Measurements from ENCODE around the gene MYH11.
"Not testable (repeated sequence)": the region's sequence is repeated elsewhere in the genome, so short reads cannot be mapped to it uniquely, and the experiment has no call there.

MYH11 gene

DNA sequence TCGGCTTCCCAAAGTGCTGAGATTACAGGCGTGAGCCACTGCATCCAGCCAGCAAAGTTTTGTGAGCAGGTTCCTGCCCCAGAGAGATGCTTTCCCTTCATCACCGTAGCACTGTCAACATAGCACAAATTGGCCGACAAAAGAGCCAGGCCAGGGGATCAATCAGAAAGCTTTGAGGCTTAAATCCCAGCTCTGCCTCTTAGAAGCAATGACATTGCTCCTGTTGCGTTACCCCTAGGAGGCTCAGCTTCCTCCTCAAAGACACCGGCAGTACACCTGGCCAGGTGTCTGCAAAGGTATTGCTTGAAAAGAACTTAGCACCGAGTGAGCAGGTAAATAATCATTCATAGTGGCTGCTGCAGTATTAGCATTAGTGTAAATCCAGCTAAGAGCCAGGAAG lies 120.3 kb downstream of the MYH11 start:
- H3K36me3 ChIP-seq: no peaks in the 10 kb centered on the region; the same call in 1 of the 2 replicates
- H3K27ac ChIP-seq: no peak overlapping the region
- TF ChIP-seq, protein P1, sequence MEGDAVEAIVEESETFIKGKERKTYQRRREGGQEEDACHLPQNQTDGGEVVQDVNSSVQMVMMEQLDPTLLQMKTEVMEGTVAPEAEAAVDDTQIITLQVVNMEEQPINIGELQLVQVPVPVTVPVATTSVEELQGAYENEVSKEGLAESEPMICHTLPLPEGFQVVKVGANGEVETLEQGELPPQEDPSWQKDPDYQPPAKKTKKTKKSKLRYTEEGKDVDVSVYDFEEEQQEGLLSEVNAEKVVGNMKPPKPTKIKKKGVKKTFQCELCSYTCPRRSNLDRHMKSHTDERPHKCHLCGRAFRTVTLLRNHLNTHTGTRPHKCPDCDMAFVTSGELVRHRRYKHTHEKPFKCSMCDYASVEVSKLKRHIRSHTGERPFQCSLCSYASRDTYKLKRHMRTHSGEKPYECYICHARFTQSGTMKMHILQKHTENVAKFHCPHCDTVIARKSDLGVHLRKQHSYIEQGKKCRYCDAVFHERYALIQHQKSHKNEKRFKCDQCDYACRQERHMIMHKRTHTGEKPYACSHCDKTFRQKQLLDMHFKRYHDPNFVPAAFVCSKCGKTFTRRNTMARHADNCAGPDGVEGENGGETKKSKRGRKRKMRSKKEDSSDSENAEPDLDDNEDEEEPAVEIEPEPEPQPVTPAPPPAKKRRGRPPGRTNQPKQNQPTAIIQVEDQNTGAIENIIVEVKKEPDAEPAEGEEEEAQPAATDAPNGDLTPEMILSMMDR (IDR thresholded peaks at IDR 0.05; ENCODE audit: low read depth, low read length): no peak
- no peaks in the 10 kb centered on the region for H3K9me3 ChIP-seq (ENCODE audit: severe bottlenecking)
- no peak overlapping the region for H3K4me3 ChIP-seq (ENCODE audit: low read depth, low read length)
- no peaks in the 10 kb centered on the region for H3K27me3 ChIP-seq (ENCODE audit: insufficient read depth, low read depth, severe bottlenecking)
- DNase-seq: no peak

DNA sequence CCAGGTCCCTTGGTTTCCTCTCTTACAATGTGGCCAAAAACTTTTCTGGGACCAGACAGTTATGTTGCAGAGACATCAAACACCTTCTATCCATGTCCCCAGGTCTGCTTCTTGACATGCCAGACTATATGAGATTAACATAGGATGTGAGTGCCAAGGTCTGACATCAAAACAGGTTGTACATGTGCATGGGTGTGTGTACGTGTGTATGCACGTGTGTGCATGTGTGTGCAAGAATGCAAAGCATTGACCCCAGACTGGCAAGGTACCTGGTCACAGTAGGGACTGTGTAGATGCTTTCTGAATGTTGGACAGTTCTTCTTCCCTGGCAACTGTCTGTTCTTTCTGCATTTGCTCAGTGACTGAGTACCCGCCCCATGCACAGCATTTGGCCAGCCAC lies 121.2 kb downstream of the MYH11 start:
- no peak overlapping the region for H3K27ac ChIP-seq
- DNase-seq: no peak
- H3K9me3 ChIP-seq (ENCODE audit: severe bottlenecking): no peaks in the 10 kb centered on the region
- TF ChIP-seq, protein P1 (IDR thresholded peaks at IDR 0.05; ENCODE audit: low read depth, low read length): no peak
- no peak overlapping the region for H3K4me3 ChIP-seq (ENCODE audit: low read depth, low read length)
- no peaks in the 10 kb centered on the region; the same call in 1 of the 2 replicates for H3K36me3 ChIP-seq
- H3K27me3 ChIP-seq (ENCODE audit: insufficient read depth, low read depth, severe bottlenecking): no peaks in the 10 kb centered on the region

DNA sequence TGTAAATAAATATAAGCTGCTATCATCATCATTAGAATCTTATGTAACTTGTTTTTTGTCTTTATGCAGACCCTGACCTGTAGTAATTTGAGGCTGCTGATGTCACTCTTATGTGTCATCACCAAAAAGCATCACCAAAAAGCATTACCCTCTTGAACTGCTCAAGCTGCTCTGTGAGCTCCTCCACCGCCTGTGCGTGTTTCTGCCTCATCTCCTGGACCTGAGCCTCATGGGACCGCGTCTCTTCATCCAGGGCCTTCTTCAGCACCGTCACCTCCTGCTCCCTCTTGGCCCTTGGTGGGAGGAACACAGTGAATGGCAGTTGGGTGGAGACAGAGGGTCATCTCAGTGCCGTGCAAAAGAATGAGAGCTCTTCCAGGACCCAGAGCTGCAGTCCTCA lies 124.4 kb downstream of the MYH11 start:
- Histone ChIP-seq H3K36me3 (no peaks in the 10 kb centered on the region), H3K27me3 (ENCODE audit: insufficient read depth, low read depth, severe bottlenecking) (no peaks in the 10 kb centered on the region), H3K27ac (no peak overlapping the region), H3K9me3 (ENCODE audit: severe bottlenecking) (no peaks in the 10 kb centered on the region), H3K4me3 (ENCODE audit: low read depth, low read length) (no peak overlapping the region)
- TF ChIP-seq, protein P1 (IDR thresholded peaks at IDR 0.05; ENCODE audit: low read depth, low read length): no peak
- no peak for DNase-seq

DNA sequence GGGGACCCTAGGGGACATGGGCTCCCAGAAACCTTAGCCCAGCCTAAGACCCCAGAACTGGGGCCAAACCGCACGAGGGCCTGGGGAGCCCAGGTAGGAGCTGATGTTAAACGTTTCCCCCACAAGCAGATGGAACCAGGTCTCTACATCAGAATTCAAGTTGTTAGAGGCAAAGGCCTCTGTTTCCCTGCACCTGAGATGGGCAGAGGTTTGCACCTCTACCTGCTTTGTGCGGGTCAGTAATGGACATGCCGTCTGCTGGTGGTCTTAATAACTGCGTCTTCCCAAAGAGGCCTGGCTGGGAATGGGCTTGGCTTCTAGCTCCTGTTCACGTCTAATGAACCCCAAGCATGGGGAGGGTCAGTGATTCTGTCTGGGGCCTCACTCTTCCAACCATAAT lies 127.7 kb downstream of the MYH11 start:
- TF ChIP-seq, protein P1 (IDR thresholded peaks at IDR 0.05; ENCODE audit: low read depth, low read length): no peak
- H3K9me3 ChIP-seq (ENCODE audit: severe bottlenecking): no peaks in the 10 kb centered on the region
- no peak overlapping the region for H3K27ac ChIP-seq
- no peak overlapping the region for H3K4me3 ChIP-seq (ENCODE audit: low read depth, low read length)
- DNase-seq: no peak
- no peaks in the 10 kb centered on the region for H3K27me3 ChIP-seq (ENCODE audit: insufficient read depth, low read depth, severe bottlenecking)
- peaks cover 11% of the 10 kb centered on the region for H3K36me3 ChIP-seq

DNA sequence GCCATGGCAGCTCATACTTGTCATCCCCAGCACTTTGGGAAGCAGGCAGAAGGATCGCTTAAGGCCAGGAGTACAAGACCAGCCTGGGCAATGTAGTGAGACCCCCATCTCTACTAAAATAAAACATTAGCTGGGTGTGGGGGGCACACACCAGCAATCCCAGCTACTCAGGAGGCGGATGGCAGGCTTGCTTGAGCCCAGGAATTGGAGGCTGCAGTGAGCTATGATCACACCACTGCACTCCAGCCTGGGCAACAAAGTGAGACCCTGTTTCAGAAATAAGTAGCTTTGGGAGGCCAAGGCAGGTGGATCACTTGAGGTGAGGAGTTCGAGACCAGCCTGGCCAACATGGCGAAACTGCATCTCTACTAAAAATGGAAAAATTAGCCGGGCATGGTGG lies 129.1 kb downstream of the MYH11 start:
- not testable (repeated sequence) for H3K27me3 ChIP-seq (ENCODE audit: insufficient read depth, low read depth, severe bottlenecking); H3K4me3 ChIP-seq (ENCODE audit: low read depth, low read length); DNase-seq; H3K27ac ChIP-seq; H3K9me3 ChIP-seq (ENCODE audit: severe bottlenecking)
- peaks cover 12% of the 10 kb centered on the region for H3K36me3 ChIP-seq

DNA sequence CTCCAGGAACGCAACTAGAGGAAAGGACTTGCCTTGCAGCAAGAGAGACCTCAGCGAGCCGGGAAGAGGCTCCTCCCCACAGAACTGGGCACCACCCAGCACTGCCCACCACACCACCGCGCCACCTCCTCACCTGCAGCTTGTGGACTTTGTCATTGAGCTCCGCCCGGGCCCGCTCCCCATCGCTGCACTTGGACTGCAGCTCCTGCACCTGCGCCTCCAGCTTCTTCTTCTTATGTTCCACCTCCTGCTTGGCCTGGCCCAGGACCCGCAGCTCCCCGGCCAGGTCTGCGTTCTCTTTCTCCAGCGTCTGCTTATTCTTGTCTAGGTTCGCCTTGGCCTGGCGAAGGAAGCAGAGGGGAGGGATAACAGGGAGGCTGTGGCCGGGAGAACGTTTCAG lies 130.1 kb downstream of the MYH11 start:
- H3K27ac ChIP-seq: no peak overlapping the region
- no peak for DNase-seq
- H3K4me3 ChIP-seq (ENCODE audit: low read depth, low read length): no peak overlapping the region
- H3K36me3 ChIP-seq: peaks cover 12% of the 10 kb centered on the region
- H3K27me3 ChIP-seq (ENCODE audit: insufficient read depth, low read depth, severe bottlenecking): no peaks in the 10 kb centered on the region
- no peaks in the 10 kb centered on the region for H3K9me3 ChIP-seq (ENCODE audit: severe bottlenecking)
- TF ChIP-seq, protein P1 (IDR thresholded peaks at IDR 0.05; ENCODE audit: low read depth, low read length): no peak

Measured in WERI-Rb-1 (cell line).